CD14-positive monocyte (primary cell): ENCODE data around the gene GRIK3. TPM values are rescaled to one million over a fixed set of nuclear protein-coding genes. Genes with fewer than 3 reads are reported as not detected.

Source experiments
- DNase-seq, 3 donors: peaks; one replicate each; pipeline ENCODE4 v3.0.0-alpha.2; 2011 to 2022
- H2AFZ ChIP-seq: 2 replicates; pipeline ENCODE4 v1.6.0; 2012; ENCODE audit warnings: mild to moderate bottlenecking, low read depth, low read length, inconsistent platforms; ENCODE audit not compliant: insufficient read depth, poor library complexity, severe bottlenecking
- H3K27ac ChIP-seq, 2 donors: 1 replicate in 1 of 2; 2 replicates in 1 of 2; pipeline ENCODE4 v1.5.1; 2012 to 2013; ENCODE audit warnings: low read length in 2 of 2, control low read depth in 1 of 2, inconsistent platforms in 1 of 2, low read depth in 1 of 2, mild to moderate bottlenecking in 1 of 2
- H3K27me3 ChIP-seq, 2 donors: one replicate each; pipeline versions ENCODE4 v1.6.0 to v1.6.1; 2011 to 2013; ENCODE audit warnings: low read length in 2 of 2; ENCODE audit not compliant: control insufficient read depth in 2 of 2, insufficient read depth in 2 of 2
- H3K36me3 ChIP-seq, 2 donors: replicated peaks in 1 of 2; 1 replicate in 1 of 2; 2 replicates in 1 of 2; pipeline versions ENCODE4 v1.5.1 to v1.6.1; 2012 to 2013; ENCODE audit warnings: low read length in 2 of 2, control low read depth in 1 of 2, inconsistent platforms in 1 of 2, mild to moderate bottlenecking in 1 of 2; ENCODE audit not compliant: insufficient read depth in 2 of 2, control insufficient read depth in 1 of 2
- H3K4me1 ChIP-seq, 2 donors: 1 replicate in 1 of 2; 2 replicates in 1 of 2; pipeline versions ENCODE4 v1.5.1 to v1.6.1; 2012 to 2013; ENCODE audit warnings: low read length in 2 of 2, control low read depth in 1 of 2, inconsistent platforms in 1 of 2, mild to moderate bottlenecking in 1 of 2, moderate library complexity in 1 of 2; ENCODE audit not compliant: insufficient read depth in 2 of 2, control insufficient read depth in 1 of 2
- H3K4me2 ChIP-seq: replicated peaks from 2 replicates; pipeline ENCODE3; 2012; ENCODE audit warnings: low read length, moderate library complexity, mild to moderate bottlenecking; ENCODE audit not compliant: poor library complexity, severe bottlenecking; ENCODE audit errors: extremely low read depth
- H3K4me3 ChIP-seq, 3 experiments: fragments of 200-600 bp in 1 of 3; sonication (generic) in 1 of 3; replicated peaks in 1 of 3; 1 replicate in 2 of 3; 2 replicates in 1 of 3; pipeline ENCODE4 v1.5.1; 2011 to 2013; ENCODE audit warnings: low read length in 3 of 3, mild to moderate bottlenecking in 3 of 3, control low read depth in 2 of 3, low read depth in 2 of 3, inconsistent platforms in 1 of 3, moderate library complexity in 1 of 3
- H3K79me2 ChIP-seq: 2 replicates; pipeline ENCODE4 v1.6.0; 2012; ENCODE audit warnings: mild to moderate bottlenecking, control low read depth, inconsistent platforms, low read length, moderate library complexity; ENCODE audit not compliant: insufficient read depth
- H3K9ac ChIP-seq: 2 replicates; pipeline ENCODE4 v1.6.0; 2017; ENCODE audit warnings: low read length, mild to moderate bottlenecking; ENCODE audit not compliant: insufficient read depth, poor library complexity, severe bottlenecking
- H3K9me3 ChIP-seq, 2 donors: replicated peaks in 1 of 2; 1 replicate in 1 of 2; 2 replicates in 1 of 2; pipeline versions ENCODE4 v1.5.1 to v1.6.1; 2012 to 2013; ENCODE audit warnings: low read length in 2 of 2, control low read depth in 1 of 2; ENCODE audit not compliant: control insufficient read depth in 1 of 2, insufficient read depth in 1 of 2
- H4K20me1 ChIP-seq: 2 replicates; pipeline ENCODE4 v1.6.0; 2012; ENCODE audit warnings: mild to moderate bottlenecking, low read length, control low read depth, moderate library complexity; ENCODE audit not compliant: insufficient read depth
- H3K27ac Mint-ChIP-seq, 7 donors: one replicate each; pipeline ENCODE4 v1.8.0; 2020; ENCODE audit warnings: mild to moderate bottlenecking in 7 of 7, mixed read lengths in 7 of 7, moderate library complexity in 6 of 7, inconsistent platforms in 2 of 7
- H3K27me3 Mint-ChIP-seq, 3 donors: one replicate each; pipeline ENCODE4 v1.8.0; 2021 to 2022; ENCODE audit warnings: low read depth in 3 of 3, mild to moderate bottlenecking in 3 of 3, mixed read lengths in 3 of 3, moderate library complexity in 3 of 3, inconsistent platforms in 1 of 3
- H3K36me3 Mint-ChIP-seq, 2 donors: one replicate each; pipeline ENCODE4 v1.8.0; 2020; ENCODE audit warnings: mixed read lengths in 2 of 2, inconsistent platforms in 1 of 2, mild to moderate bottlenecking in 1 of 2
- H3K4me1 Mint-ChIP-seq: one replicate; pipeline ENCODE4 v1.8.0; 2020; ENCODE audit warnings: mild to moderate bottlenecking, mixed read lengths
- H3K4me3 Mint-ChIP-seq, 2 donors: one replicate each; pipeline ENCODE4 v1.8.0; 2020; ENCODE audit warnings: mild to moderate bottlenecking in 2 of 2, mixed read lengths in 2 of 2, moderate library complexity in 1 of 2
- H3K9me3 Mint-ChIP-seq, 7 donors: one replicate each; pipeline ENCODE4 v1.8.0; 2020 to 2022; ENCODE audit warnings: mixed read lengths in 7 of 7, mild to moderate bottlenecking in 6 of 7, moderate library complexity in 6 of 7, inconsistent platforms in 2 of 7
- CTCF ChIP-seq: fragments of 200-600 bp; IDR thresholded peaks from one replicate; pipeline ENCODE4 v1.8.0; 2022; ENCODE audit warnings: antibody characterized with exemption, mild to moderate bottlenecking
- WGBS: methylation state at CpG from one replicate; pipeline ENCODE4 v1.1.5; 2013; ENCODE audit warnings: missing lambda C conversion rate; ENCODE audit not compliant: insufficient coverage; 5-methylcytosine and 5-hydroxymethylcytosine counted together
- intact Hi-C, 2 donors: fragments of 100-400 bp; cut with micrococcal nuclease; formaldehyde crosslinking; loops; one replicate each; pipeline versions ENCODE4 v1.15.0 to v1.15.1; 2023
- polyA plus RNA-seq, 3 donors: library from polyadenylated mRNA; depleted of rRNA in 1 of 3; unstranded in 2 of 3; stranded (reverse) in 1 of 3; fragments of 300-500 nt in 2 of 3; fragments of >200 nt in 1 of 3; fragmentation: Illumina TruSeq in 2 of 3; gene quantifications; 1 replicate in 2 of 3; 2 replicates in 1 of 3; pipeline ENCODE4 v1.2.3, GENCODE V29; 2012 to 2021

GRIK3 gene
- polyA plus RNA-seq, 3 donors, result not detected

DNA sequence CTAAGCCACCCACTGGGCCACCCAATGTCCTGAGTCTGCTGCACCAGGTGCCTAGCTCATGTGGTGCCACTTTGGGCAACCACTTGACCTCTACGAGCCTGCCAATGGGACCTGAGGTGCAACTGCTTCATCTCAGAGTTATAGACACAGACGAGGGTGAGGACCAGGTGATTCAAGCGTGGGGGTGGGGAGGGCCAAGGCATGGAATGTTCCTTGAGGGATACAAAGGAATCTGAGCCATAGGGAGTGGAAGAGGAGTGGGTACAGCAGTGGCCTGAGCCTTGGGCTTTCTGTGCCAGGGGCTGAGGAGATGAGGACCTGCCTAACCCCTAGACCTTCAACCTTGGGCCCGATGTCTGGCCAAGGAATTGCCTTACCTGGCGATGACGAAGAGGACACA, 209.1 kb downstream of the GRIK3 start:
- Histone ChIP-seq H3K9me3 (no peaks in the 10 kb centered on the region), H4K20me1 (no peaks in the 10 kb centered on the region), H3K4me1 (no peaks in the 10 kb centered on the region), H3K79me2 (no peaks in the 10 kb centered on the region), H3K36me3 (no peaks in the 10 kb centered on the region), H3K4me2 (no peak overlapping the region), H2AFZ (no peak overlapping the region), H3K9ac (no peak overlapping the region), H3K27me3 (no peaks in the 10 kb centered on the region), H3K27ac (no peak overlapping the region), H3K4me3 (no peak overlapping the region)
- no peak for DNase-seq
- TF ChIP-seq CTCF, result no peak
- Mint-ChIP-seq H3K36me3 (no peaks in the 10 kb centered on the region), H3K4me3 (no peak overlapping the region), H3K27me3 (peaks cover 6 to 8% (median 8%) of the 10 kb centered on the region in 3 donors), H3K27ac (no peak overlapping the region), H3K9me3 (peaks cover 0 to 5% (median 0%) of the 10 kb centered on the region in 7 donors), H3K4me1 (peaks cover 5% of the 10 kb centered on the region)
- intact Hi-C loops, result no loop called here
- WGBS, result 100% methylated on average over 4 of the region's 6 CpGs

DNA sequence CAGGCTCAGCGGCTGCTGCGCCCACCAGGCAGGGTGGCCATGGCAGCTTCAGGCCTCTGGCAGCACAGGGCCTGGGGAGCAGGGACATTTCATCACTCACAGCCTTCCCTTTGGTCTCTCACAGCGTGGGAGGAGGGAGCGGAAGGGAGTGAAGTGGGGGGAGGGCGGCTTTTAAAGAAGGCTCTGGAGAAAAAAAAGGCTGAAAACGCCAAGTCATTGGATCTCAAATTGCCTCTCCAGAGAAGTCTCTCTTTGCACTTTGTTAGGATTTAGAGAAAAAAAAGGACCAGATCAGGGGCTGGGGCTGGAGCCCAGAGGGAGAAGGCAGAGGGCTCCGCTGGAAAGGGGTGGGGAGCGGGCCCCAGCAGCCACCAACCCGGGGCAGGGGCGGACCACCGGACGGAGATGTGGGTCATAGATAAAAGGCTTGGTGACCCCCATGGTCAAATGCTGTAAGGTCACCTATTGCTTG, 209.9 kb downstream of the GRIK3 start:
- Histone ChIP-seq H3K4me3 (no peak overlapping the region), H3K79me2 (no peaks in the 10 kb centered on the region), H2AFZ (no peak overlapping the region), H3K9ac (no peak overlapping the region), H3K27ac (no peak overlapping the region), H4K20me1 (no peaks in the 10 kb centered on the region), H3K4me1 (no peaks in the 10 kb centered on the region), H3K36me3 (no peaks in the 10 kb centered on the region), H3K4me2 (no peak overlapping the region), H3K9me3 (no peaks in the 10 kb centered on the region), H3K27me3 (no peaks in the 10 kb centered on the region)
- Mint-ChIP-seq H3K4me1 (peaks cover 5% of the 10 kb centered on the region), H3K27ac (no peak overlapping the region), H3K27me3 (peaks cover 3 to 8% (median 8%) of the 10 kb centered on the region in 3 donors), H3K9me3 (peaks cover 0 to 5% (median 0%) of the 10 kb centered on the region in 7 donors), H3K4me3 (no peak overlapping the region), H3K36me3 (no peaks in the 10 kb centered on the region)
- 39% methylated on average over 7 of the region's 12 CpGs for WGBS
- TF ChIP-seq CTCF, result no peak
- intact Hi-C loops, result no loop called here
- no peak for DNase-seq
